HepG2 (cell line): ENCODE data around the gene HECTD3. TPM values are rescaled to one million over a fixed set of nuclear protein-coding genes. Genes with fewer than 3 reads are reported as not detected.

Source experiments
- ATRX ChIP-seq: sonication (generic); formaldehyde crosslinking; IDR thresholded peaks from 2 replicates; pipeline ENCODE4 v1.4.0; 2020; ENCODE audit warnings: missing genetic modification reagents, borderline replicate concordance
- CBX5 ChIP-seq: sonication (generic); formaldehyde crosslinking; IDR thresholded peaks from 2 replicates; pipeline ENCODE4 v1.4.0; 2020; ENCODE audit warnings: missing genetic modification reagents, borderline replicate concordance
- FOXP4 ChIP-seq: sonication (generic); formaldehyde crosslinking; IDR thresholded peaks from 2 replicates; pipeline ENCODE4 v1.4.0; 2020; ENCODE audit warnings: missing genetic modification reagents
- HMGA1 ChIP-seq: sonication (generic); formaldehyde crosslinking; conservative IDR thresholded peaks from 2 replicates; pipeline ENCODE4 v1.4.0; 2020; ENCODE audit warnings: missing genetic modification reagents
- HNF4A ChIP-seq: sonication (generic); formaldehyde crosslinking; IDR thresholded peaks from 2 replicates; pipeline ENCODE4 v1.4.0; 2020; ENCODE audit warnings: missing genetic modification reagents
- JUND ChIP-seq: sonication (generic); formaldehyde crosslinking; IDR thresholded peaks from 2 replicates; pipeline ENCODE4 v1.8.0; 2022; ENCODE audit warnings: mild to moderate bottlenecking, missing genetic modification reagents
- KLF12 ChIP-seq: sonication (generic); formaldehyde crosslinking; IDR thresholded peaks from 2 replicates; pipeline ENCODE4 v1.4.0; 2020; ENCODE audit warnings: missing genetic modification reagents, borderline replicate concordance
- KLF16 ChIP-seq, 2 experiments: sonication (generic) in 1 of 2; formaldehyde crosslinking in 1 of 2; IDR thresholded peaks; 2 replicates each; pipeline versions ENCODE4 v1.6.1 to v1.8.0; 2016 to 2023; ENCODE audit warnings: missing genetic modification reagents in 2 of 2, missing compliant biosample characterization in 1 of 2
- KMT2A ChIP-seq: sonication (generic); formaldehyde crosslinking; IDR thresholded peaks from 2 replicates; pipeline ENCODE4 v1.4.0; 2020; ENCODE audit warnings: missing genetic modification reagents
- NKX3-1 ChIP-seq: sonication (generic); formaldehyde crosslinking; IDR thresholded peaks from 2 replicates; pipeline ENCODE4 v1.5.0; 2020; ENCODE audit warnings: missing genetic modification reagents
- PATZ1 ChIP-seq: sonication (generic); formaldehyde crosslinking; IDR thresholded peaks from 2 replicates; pipeline ENCODE4 v1.4.0; 2020; ENCODE audit warnings: missing genetic modification reagents
- POGK ChIP-seq: sonication (generic); formaldehyde crosslinking; conservative IDR thresholded peaks from 2 replicates; pipeline ENCODE4 v1.8.0; 2022; ENCODE audit warnings: mild to moderate bottlenecking, moderate library complexity, missing genetic modification reagents
- POLR2AphosphoS5 ChIP-seq: IDR thresholded peaks from 2 replicates; pipeline ENCODE4 v1.6.1; 2012; ENCODE audit warnings: low read depth, low read length
- ZFP37 ChIP-seq: sonication (generic); formaldehyde crosslinking; IDR thresholded peaks from 2 replicates; pipeline ENCODE4 v1.4.0; 2020; ENCODE audit warnings: missing genetic modification reagents, borderline replicate concordance
- ZNF264 ChIP-seq: sonication (generic); formaldehyde crosslinking; IDR thresholded peaks from 2 replicates; pipeline ENCODE4 v1.4.0; 2020; ENCODE audit warnings: missing genetic modification reagents
- ZNF354B ChIP-seq: sonication (generic); formaldehyde crosslinking; IDR thresholded peaks from 2 replicates; pipeline ENCODE4 v1.8.0; 2022; ENCODE audit warnings: mild to moderate bottlenecking, missing genetic modification reagents
- ZNF687 ChIP-seq: sonication (generic); formaldehyde crosslinking; IDR thresholded peaks from 2 replicates; pipeline ENCODE4 v1.5.1; 2020; ENCODE audit warnings: mild to moderate bottlenecking, missing genetic modification reagents, moderate library complexity
- polyA plus RNA-seq, 8 experiments: library from polyadenylated mRNA; depleted of rRNA in 3 of 8; stranded (reverse) in 7 of 8; unstranded in 1 of 8; fragments of >200 nt; fragmentation: Illumina TruSeq in 4 of 8; extraction: Trizol in 4 of 8; gene quantifications; 2 replicates each; pipeline versions ENCODE4 v1.2.1 to v1.2.3, GENCODE V29; 2011 to 2016; ENCODE audit warnings: low read depth in 4 of 8, missing spikeins in 1 of 8, mixed read lengths in 1 of 8; ENCODE audit not compliant: insufficient read depth in 1 of 8
- total RNA-seq, 5 experiments: library from RNA; depleted of rRNA; stranded (reverse); fragments of >200 nt; fragmentation: Illumina TruSeq; extraction: Trizol; gene quantifications; 2 replicates each; pipeline ENCODE4 v1.2.3, GENCODE V29; 2016; ENCODE audit warnings: low read depth in 1 of 5

Gene HECTD3
- total and polyA plus RNA-seq, 2 of the 13 experiments (the other 11 are each of a cell fraction or from before 2014, with no cell fraction given), result 18.6 to 24.5 TPM

GRCh38 chr1:45011837-45012638 is 914 bp upstream of the HECTD3 start, which contains the start of gene UROD (continued):
- peak; percentile 93; the same call in 1 of the 2 replicates for TF ChIP-seq KLF12
- peak; percentile 31; the same call in 1 of the 2 replicates for TF ChIP-seq HNF4A (CRISPR knock-in tag)
- peak; percentile 66; the same call in 1 of the 2 replicates for TF ChIP-seq KMT2A (CRISPR knock-in tag)
- TF ChIP-seq CBX5 (CRISPR knock-in tag), result peak; percentile 72; the same call in 1 of the 2 replicates
- TF ChIP-seq JUND (CRISPR knock-in tag), result no peak
- peak; percentile 94 for TF ChIP-seq POLR2AphosphoS5
- peak; percentile 75 for TF ChIP-seq PATZ1 (CRISPR knock-in tag)
- peak in 1 of 2 experiments; percentile 83; a peak in 1 of 4 replicates for TF ChIP-seq KLF16 (CRISPR knock-in tag; IDR thresholded peaks at IDR 0.05)
- TF ChIP-seq ATRX (CRISPR knock-in tag), result no peak
- no peak for TF ChIP-seq ZNF687 (CRISPR knock-in tag)
- TF ChIP-seq POGK (CRISPR knock-in tag), result no peak
- TF ChIP-seq FOXP4 (CRISPR knock-in tag), result no peak
- no peak for TF ChIP-seq HMGA1 (CRISPR knock-in tag)
- no peak for TF ChIP-seq ZFP37 (CRISPR knock-in tag)
- no peak for TF ChIP-seq NKX3-1 (CRISPR knock-in tag)
- TF ChIP-seq ZNF264 (CRISPR knock-in tag), result no peak; the same call in 1 of the 2 replicates
- no peak for TF ChIP-seq ZNF354B (CRISPR knock-in tag)
